Skeletal muscle cell (primary cell): ENCODE results near the gene MLKL.
"Not testable (repeated sequence)": the region's sequence is repeated elsewhere in the genome, so short reads cannot be mapped to it uniquely, and the experiment has no call there.

Experiments used
- DNase-seq: peaks from one replicate; pipeline ENCODE4 v3.0.0-alpha.2; 2010; ENCODE audit warnings: low read depth
- H3K4me3 ChIP-seq: 2 replicates; pipeline ENCODE4 v1.5.1; 2011; ENCODE audit warnings: low read depth, mild to moderate bottlenecking, control low read depth, low read length, moderate library complexity

MLKL gene

DNA sequence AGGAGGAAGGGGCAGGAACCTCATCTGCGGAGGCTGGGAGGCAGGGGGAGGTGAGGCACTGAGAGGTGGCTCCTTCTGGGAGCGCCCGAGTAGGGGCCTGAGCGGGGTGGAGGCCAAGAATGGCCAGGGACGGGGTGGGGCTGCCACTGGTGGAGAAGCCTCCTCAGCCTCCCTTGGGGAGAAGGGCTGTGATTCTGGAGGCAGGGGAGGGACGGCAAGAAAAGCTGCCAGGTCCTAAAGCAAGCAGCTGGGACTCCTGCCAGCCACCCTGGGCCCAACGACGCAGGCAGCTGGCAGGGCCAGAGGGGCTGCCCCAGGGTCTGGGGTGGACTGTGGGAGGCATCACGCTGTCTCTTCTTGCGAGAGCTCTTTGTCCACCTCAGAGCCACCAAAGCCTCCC is 12.7 kb upstream of the MLKL start:
- no peak overlapping the region for H3K4me3 ChIP-seq
- DNase-seq, result no peak

DNA sequence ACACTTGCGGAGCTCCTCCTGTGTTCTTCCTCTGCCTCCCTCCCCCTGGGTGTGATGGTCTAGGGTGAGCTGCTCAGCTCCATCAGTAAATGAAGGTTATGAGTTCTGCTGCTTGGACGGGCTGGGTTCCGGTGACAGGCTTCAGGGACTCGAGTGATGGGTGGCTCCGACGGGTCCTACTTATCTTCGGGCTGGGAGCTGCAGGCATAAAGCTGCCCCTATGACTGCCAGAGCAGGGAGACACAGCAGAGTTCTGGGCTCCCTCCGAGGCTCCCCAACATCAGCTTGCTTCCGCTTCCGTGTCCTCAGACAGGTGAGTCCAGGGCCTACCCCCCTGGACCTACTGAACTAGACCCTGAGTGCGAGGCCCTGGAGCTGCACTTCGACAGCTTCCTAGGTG is 11.3 kb upstream of the MLKL start:
- DNase-seq, result no peak
- H3K4me3 ChIP-seq, result no peak overlapping the region

DNA sequence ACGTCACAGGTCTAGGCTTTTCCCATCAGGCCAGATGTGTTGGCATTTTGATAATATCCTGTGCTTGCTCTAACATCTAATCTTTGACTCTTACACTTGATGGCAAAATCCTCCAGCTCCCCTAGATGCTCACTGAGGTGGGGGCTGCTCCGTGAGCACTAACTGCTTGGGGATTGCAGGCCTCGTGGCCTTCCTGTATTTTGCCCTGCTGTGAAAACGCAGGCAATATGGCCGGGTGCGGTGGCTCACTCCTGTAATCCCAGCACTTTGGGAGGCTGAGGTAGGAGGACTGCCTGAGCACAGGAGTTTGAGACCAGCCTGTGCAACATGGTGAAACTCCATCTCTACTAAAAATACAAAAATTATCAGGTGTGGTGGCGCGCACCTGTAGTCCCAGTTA is 9.7 kb upstream of the MLKL start:
- no peak overlapping the region for H3K4me3 ChIP-seq
- no peak for DNase-seq

DNA sequence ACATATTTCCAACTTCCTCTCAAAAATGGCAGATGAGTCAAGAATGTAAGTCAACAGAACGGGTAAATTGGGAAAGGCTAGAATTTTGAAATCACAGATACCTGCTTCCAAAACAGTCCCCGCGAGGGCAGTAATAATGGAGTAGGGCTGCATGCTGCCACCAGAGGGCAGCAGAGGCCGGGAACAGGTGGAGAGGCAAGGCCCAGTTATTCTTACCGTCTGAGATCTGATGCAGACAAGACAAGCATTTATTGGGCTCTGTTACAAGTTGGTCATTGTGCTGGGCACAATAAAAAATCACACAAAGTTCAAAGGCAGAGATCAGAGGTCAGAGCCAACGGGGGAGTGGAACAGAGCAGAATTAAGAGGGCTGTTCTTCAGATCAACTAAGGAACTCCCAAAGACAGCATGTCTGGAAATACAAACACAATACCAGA is 8.8 kb upstream of the MLKL start:
- H3K4me3 ChIP-seq, result no peak overlapping the region
- peak; percentile 30 for DNase-seq

DNA sequence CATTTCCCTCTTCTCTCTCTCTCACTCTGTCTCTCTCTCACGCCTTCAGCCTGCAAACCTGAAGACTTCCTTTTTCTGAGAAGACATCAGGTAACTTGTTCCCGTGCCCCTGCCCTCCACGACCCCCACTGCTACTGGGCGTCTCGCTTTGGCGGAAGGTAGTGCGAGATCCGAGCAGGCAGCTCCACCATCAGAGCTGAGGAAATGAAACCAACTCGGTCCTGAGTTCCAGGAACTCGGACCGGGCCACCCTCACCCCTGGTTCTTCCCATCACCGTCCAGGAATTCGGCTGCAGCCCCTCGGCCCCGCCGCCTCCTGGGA is 585 bp downstream of the MLKL start:
- peak overlapping the region; percentile 87 for H3K4me3 ChIP-seq

DNA sequence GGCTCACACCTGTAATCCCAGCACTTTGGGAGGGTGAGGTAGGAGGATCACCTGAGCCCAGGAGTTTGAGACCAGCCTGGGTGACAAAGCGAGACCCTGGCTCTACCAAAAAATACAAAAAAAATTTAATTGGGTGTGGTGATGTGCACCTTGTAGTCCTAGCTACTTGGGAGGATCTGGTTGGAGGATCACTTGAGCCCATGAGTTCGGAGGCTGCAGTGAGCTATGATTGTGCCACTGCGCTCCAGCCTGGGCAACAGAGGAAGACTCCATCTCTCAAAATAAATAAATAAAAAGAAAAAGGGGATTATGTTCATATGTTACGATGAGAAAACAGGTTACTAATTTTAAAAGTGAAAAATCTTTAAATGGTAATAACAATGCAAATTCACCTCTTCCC is 996 bp downstream of the MLKL start:
- DNase-seq, result no peak
- peak overlapping the region; percentile 87 for H3K4me3 ChIP-seq

More for the DNA sequence above, 585 bp downstream of the MLKL start:
- no peak for DNase-seq

DNA sequence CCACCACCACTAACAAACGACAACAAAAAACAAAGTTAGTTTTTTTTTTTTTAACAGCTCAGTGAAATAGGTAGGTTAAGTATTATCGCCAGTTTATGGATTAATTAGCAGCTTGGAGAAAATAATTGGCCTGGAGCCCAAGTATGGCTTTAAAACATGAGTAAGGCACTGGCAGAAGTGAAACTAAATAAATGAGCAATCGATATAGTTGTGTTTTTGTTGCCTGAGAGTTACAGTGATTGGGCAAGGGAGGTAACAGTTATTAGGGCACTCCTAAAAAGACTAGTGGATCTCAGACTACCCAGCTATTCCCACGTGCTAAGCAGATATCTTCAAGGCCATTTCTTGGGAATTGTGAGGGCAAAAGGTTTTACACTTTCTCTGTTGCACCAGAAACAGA is 2.4 kb downstream of the MLKL start:
- no peak overlapping the region for H3K4me3 ChIP-seq
- no peak for DNase-seq

DNA sequence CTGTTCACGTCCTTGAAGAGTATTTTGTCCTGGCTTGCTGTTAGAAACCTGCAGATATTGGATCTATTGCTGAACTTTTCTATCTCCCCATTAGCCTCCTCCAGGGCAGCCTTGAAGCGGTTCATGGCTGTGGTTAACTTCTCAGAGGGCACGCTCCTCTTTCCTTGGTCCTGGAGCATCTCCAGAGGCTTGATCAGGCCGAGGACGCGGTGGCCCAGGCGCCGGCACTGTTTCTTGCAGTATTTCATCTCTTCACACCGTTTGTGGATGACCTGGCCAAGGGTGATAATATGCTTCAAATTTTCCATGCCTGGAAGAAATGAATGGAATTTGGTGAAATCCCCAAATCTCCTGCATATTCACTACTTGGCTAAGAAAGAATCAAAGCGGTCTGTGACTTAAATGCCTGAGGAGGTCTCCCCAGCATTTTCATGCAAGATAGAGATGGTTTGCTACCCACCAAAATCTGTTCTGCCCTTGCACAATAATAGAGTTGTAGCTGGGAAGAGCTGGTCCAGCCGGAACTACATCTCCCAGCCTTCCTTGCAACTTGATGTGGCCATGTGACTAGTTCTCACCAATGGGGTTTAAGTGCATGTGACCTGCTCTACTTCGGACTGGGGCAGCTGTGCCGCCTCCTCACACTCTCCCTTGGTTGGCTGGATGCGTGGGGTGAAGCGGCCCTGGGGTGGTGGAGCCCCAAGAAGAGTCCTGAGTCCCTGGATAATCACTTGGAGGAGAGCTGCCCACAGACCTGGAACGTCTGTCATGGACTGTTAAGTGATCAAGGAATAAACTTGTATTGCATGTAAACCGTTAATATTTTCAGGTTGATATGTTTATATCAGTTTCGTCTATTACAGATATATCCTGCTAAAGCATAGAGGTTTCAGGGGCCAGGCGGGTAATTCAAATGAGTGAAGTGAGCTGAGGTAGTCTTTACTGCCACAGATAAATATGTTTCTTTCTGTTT is 4.9 kb downstream of the MLKL start:
- peak overlapping the region; percentile 45 for H3K4me3 ChIP-seq
- DNase-seq, result peak; percentile 80

DNA sequence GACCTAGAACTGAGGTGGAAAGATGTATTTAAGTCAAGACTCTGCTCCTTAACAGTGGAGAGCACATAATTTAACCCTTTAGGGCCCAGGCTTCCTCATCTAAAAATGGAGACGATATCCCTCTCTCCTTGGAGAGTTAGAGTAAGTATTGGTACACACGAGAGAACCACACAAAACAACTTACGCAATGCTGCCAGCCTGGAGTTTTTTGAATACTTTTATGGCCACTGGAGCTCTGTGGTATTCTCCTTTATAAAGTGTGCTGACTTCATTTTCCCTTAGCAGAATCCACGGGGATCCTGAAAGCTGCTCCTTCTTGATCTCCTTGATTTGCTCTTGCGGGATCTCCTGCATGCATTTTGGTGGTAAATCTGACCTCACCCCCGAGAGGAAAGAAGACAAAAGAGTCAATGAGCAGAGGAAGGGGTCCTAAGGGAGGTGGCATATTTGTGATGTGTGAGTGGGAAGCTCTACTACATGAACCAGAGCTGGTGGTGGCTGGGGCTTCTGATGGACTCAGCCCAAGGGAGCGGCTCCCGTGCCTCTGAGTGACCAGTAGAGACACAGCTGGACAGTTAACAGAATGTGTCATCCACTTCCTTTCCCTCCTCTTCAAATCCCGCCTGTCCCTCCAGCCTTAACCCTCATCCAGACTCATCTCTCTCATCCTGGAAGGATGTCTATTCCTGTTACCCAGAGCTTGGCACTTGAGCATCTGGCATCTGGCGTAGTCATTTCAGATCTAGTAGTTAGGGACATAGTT is 9.4 kb downstream of the MLKL start:
- H3K4me3 ChIP-seq, result no peak overlapping the region
- DNase-seq, result no peak

DNA sequence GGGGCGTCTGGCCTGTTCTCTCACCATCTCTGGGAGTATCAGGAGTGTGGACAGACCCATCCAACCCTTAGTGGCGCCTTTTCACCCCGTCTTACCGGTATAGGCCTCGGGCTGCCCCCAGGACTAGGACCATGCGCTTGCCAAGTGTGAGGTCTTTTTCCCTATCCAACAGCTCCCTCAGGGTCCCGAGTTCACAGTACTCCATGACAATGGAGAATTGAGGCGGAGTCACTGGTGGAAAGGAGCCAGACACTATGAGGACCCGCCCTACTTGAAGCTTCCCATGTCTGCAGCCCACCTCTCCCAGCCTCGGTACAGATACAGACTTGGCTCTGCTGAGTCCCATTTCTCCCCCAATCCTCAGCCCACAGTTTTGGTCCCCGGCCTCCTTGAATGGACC is 18.1 kb downstream of the MLKL start:
- no peak for DNase-seq
- no peak overlapping the region for H3K4me3 ChIP-seq

DNA sequence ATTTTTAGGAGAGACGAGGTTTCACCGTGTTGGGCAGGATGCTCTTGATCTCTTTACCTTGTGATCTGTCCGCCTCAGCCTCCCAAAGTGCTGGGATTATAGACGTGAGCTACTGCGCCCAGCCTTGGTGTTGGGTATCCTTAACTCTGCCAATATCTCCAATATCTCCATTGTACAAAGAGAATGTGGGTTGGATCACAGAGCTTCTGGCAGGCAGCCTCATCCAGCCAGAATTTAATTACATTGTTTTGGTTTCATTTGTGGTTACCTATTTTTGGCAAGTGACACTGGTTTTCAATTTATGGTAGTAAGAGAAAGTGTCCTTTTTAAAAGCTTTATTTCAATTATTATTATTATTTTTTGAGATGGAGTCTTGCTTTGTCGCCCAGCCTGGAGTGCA is 20.0 kb downstream of the MLKL start:
- no peak overlapping the region for H3K4me3 ChIP-seq
- no peak for DNase-seq

DNA sequence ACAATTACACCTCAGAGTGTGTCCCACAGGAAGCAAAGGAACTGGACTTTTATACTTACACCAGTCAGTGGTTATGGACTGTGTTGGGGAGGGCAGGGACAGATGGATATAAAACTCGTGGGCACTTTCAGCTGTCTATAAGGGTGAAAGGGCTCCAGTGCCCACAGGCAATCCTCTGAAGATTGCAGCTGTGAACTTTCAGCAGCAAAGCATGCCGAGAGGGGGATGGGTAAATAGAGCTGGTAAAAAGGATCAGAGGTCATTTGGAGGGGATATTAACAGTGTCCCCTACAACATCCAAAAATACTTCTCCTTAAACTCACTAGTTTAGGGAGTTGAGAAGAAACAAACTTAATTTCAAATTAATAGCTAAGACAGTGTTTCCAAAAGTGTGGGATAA is 20.7 kb downstream of the MLKL start:
- DNase-seq, result no peak
- H3K4me3 ChIP-seq, result no peak overlapping the region

DNA sequence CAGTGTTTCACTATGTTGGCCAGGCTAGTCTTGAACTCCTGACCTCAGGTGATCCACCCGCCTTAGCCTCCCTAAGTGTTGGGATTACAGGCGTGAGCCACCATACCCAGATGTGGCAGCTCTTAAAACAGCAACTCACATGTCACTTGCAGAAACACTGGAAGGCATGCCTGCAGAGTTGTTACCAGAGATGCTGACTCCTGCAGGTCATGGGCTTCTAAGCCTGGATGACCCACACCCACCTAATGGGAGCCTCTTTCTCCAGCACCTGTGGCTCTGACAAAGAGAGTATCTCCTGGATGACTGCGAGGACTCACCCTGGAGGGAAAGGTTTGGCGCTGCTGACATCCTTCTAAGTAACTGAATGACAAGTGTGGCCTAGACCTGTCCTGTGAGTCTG is 22.8 kb downstream of the MLKL start:
- DNase-seq, result no peak
- H3K4me3 ChIP-seq, result no peak overlapping the region

DNA sequence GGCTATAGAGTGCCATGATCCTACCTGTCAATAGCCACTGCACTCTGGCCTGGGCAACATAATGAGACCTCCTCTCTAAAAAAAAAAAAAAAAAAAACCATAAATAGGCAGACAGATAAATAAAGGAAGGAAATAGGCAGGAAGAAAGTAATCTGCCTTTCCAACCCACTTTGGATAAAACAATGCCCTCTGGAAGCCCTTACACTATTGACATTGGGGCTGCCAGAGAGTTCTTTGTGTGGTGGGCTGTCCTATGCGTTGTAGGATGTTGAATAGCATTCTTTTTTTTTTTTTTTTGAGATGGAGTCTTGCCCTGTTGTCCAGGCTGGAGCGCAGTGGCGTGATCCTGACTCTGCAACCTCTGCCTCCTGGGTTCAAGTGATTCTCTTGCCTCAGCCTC is 26.8 kb downstream of the MLKL start:
- no peak for DNase-seq
- no peak overlapping the region for H3K4me3 ChIP-seq

DNA sequence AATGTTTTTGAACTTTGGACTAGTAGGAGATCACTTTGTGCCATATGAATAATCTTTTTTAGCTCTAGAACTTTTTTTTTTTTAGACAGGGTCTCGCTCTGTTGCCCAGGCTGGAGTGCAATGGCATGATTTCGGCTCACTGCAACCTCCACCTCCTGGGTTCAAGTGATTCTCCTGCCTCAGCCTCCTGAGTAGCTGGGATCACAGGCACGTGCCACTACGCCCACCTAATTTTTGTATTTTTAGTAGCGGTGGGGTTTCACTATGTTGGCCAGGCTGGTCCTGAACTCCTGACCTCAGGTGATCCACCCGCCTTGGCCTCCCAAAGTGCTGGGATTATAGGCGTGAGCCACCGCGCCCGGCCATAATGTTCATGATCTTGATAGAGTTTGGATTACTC is 31.8 kb downstream of the MLKL start:
- H3K4me3 ChIP-seq, DNase-seq: not testable (repeated sequence)

DNA sequence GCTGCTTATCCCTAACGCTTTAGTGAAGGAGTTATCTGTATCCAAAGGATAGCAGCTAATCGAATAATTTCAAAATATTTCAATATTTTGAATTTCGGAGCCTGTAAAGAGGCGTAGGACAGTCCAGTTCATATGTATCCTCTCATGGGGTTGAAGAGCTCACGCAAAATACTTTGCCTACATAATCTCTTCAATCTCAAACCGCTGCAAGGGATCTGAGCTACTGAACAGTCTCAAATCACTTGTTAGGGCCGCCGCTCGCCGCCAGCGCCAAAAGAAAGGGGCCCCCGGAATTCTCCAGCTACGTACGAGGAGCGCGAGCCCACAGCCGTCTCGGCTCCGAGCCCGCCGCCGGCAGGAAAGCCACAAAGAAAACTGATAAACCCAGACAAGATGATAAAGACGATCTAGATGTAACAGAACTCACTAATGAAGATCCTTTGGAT is 33.4 kb downstream of the MLKL start:
- DNase-seq, result no peak
- H3K4me3 ChIP-seq, result peak overlapping the region; percentile 61

DNA sequence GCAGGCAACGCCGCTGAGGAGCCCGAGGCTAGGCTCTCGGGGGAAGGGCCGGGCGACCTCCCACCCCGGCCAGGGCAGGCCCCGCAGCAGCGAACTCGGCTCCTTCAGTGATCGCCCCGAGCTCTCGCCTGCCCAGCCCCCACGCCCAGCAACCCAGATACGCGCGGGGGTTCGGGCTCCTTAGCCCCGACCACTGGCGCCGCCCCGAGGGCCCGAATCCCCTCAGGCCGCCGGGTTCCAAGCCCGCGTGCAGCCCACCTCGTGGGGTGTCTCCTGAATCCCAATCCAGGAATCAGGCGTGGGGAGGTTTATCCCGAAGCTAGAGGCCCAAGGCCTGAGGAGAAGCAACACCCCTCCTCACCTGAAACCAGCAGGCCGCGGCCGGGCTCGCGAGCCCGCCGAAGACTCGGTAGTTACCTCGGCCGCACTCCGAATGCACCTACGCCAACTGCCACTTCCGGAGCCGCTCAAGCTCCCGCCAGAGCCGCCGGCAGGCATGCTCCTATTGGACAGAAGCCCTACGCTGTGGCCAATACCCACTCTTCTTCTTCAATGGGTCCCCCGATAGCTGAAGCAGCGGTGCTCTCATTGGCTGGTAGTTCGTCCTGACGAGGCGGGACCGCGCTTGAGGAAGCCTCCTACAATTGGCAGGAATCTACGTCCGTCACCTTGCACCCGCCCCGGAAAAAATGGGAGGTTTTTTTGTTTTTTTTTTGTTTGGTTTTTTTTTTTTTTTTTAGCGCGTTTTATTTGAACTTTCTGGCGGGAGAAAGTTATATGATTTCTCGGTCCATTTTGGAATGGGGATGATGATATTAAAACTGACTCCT is 34.0 kb downstream of the MLKL start, which contains the start of gene RFWD3:
TSS of gene RFWD3 (minus strand) at position 453 of the 830 bp plus-strand sequence. CDS start 5,428 bp downstream, outside the sequence.
- peak; percentile 94 for DNase-seq
- H3K4me3 ChIP-seq, result peak within 1 kb of the TSS; percentile 93

DNA sequence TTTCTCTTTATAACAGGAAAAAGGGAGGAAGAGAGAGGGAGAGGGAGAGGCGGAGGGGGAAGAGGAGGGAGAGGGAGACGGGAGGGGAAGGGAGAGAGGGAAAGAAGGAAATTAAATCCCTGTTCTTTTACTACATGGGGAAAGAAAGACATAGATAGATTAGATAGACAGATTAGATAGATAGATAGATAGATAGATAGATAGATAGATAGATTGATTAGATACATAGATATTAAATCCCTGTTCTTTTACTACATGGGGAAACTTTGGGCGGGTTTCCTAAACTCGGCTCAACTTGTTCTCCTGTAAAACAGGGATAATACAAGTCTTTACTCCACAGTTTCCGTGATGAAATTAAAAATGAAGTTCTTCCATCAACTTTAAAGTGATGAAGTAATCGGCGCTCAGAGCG is 34.6 kb downstream of the MLKL start:
- DNase-seq, result no peak
- peak overlapping the region; percentile 93 for H3K4me3 ChIP-seq

DNA sequence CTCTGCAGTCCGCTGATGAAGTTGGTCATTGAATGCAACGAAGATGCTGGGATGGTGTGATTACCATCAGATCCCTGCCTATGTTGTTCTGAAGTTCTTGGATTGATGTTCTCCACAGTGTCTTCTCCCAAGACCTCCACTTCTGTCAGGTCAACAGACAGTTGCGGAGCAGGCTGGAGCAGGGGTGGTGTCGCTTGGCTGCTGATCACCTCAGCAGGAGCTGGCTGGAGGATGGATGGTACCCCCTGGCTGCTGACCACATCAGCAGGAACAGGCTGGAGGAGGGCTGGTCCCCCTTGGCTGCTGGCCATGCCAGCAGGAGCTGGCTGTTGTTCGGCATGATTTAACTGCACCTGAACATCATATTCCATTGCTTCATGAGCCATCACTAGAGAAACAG is 39.6 kb downstream of the MLKL start:
- no peak for DNase-seq
- no peak overlapping the region for H3K4me3 ChIP-seq

DNA sequence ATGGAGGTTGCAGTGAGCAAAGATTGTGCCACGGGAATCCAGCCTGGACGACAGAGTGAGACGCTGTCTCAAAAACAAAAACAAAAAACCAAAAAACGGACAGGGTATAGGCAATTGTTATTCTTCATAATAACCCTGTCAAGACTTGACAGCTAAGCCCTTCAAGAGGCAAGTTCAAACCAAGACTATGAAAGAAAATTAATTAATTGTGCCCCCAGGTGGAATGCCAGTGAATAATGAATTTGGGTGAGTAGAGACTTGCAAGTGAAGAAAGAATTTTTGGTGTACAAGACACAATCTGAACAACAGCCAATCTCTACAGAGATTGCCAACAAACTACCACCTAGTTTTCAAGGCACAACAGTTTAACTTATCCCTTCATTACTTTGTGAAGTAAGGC is 40.3 kb downstream of the MLKL start:
- no peak for DNase-seq
- no peak overlapping the region for H3K4me3 ChIP-seq
